Measurements from ENCODE around the gene MYCBP.

MYCBP gene

DNA sequence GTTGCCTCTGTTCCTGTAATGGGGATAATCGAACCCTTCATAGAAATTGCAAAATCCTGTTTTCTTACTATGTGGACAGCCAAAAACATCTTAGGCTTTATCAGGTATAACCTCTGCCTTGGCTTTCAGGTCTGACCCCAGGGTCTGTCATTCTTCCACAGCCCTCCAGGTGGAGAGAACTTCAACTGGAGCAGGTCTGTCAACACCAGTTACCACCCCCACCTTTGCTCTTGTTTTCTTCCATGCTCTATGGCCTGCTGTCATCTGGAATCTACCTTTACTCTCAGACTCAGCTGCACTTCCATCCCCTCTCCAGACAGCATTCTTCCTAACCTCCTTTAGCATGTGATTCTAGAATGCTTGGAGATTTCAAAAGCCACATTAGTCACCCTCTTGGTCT is 18.6 kb upstream of the MYCBP start:
- no peaks in the 10 kb centered on the region for H3K4me1 ChIP-seq (ENCODE audit: control insufficient read depth, insufficient read depth, low read length)
- H3K27ac ChIP-seq (ENCODE audit: extremely low read depth, low read depth, low read length), result no peak overlapping the region
- no peak overlapping the region for H3K4me3 ChIP-seq (ENCODE audit: low read depth, low read length)
- no peaks in the 10 kb centered on the region for H3K9me3 ChIP-seq (ENCODE audit: control insufficient read depth, insufficient read depth, low read depth, low read length)
- no peaks in the 10 kb centered on the region for H3K36me3 ChIP-seq (ENCODE audit: control insufficient read depth in 2 of 2, insufficient read depth in 1 of 2, low read length in 2 of 2)
- no peak for TF ChIP-seq ZNF600 (tag by site-specific recombination; IDR thresholded peaks at IDR 0.05)
- no peak for TF ChIP-seq OSR2 (tag by site-specific recombination; IDR thresholded peaks at IDR 0.05)
- TF ChIP-seq ZNF777 (tag by site-specific recombination; IDR thresholded peaks at IDR 0.05; ENCODE audit: borderline replicate concordance), result no peak
- no peak for TF ChIP-seq GLIS1 (tag by site-specific recombination; IDR thresholded peaks at IDR 0.05)
- TF ChIP-seq ZNF837 (tag by site-specific recombination; IDR thresholded peaks at IDR 0.05), result no peak
- no peak for TF ChIP-seq ZNF146 (tag by site-specific recombination; IDR thresholded peaks at IDR 0.05)
- no peak for TF ChIP-seq ZBTB11 (tag by site-specific recombination; conservative IDR thresholded peaks at IDR 0.05; ENCODE audit: low read depth)
- TF ChIP-seq, protein P1, sequence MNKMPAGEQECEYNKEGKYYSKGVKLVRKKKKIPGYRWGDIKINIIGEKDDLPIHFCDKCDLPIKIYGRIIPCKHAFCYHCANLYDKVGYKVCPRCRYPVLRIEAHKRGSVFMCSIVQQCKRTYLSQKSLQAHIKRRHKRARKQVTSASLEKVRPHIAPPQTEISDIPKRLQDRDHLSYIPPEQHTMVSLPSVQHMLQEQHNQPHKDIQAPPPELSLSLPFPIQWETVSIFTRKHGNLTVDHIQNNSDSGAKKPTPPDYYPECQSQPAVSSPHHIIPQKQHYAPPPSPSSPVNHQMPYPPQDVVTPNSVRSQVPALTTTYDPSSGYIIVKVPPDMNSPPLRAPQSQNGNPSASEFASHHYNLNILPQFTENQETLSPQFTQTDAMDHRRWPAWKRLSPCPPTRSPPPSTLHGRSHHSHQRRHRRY (tag by site-specific recombination; IDR thresholded peaks at IDR 0.05), result no peak
- TF ChIP-seq ZBTB10 (tag by site-specific recombination; IDR thresholded peaks at IDR 0.05), result no peak
- TF ChIP-seq ZNF169 (tag by site-specific recombination; IDR thresholded peaks at IDR 0.05), result no peak
- no peak for TF ChIP-seq GFI1B (tag by site-specific recombination; IDR thresholded peaks at IDR 0.05)
- no peak for TF ChIP-seq ZNF555 (tag by site-specific recombination; conservative IDR thresholded peaks at IDR 0.05)
- TF ChIP-seq SETDB1 (IDR thresholded peaks at IDR 0.05; ENCODE audit: insufficient read length, low read length), result no peak
- no peak for TF ChIP-seq ZNF585B (tag by site-specific recombination; IDR thresholded peaks at IDR 0.05)
- no peak for TF ChIP-seq ZNF473 (tag by site-specific recombination; IDR thresholded peaks at IDR 0.05)
- TF ChIP-seq ZNF311 (tag by site-specific recombination; IDR thresholded peaks at IDR 0.05; ENCODE audit: borderline replicate concordance), result no peak
- TF ChIP-seq ZNF214 (tag by site-specific recombination; IDR thresholded peaks at IDR 0.05; ENCODE audit: borderline replicate concordance), result no peak
- TF ChIP-seq BCL6B (tag by site-specific recombination; IDR thresholded peaks at IDR 0.05), result no peak
- ChIA-PET CTCF (interaction anchor here (0.5 to 2.0 kb wide), 3 partner anchors 92 to 465 kb away, joined by 3 to 7 read pairs (median 4); no protein-coding TSS in a partner anchor), POLR2A (no interaction called here)
